Testis (tissue), 3 donors: ENCODE measurements around the gene SGPL1. TPM values are rescaled to one million over a fixed set of nuclear protein-coding genes. Genes with fewer than 3 reads are reported as not detected.
A peak's percentile ranks its signal among the peaks of the same experiment; 100 is the strongest.

Experiments used
- DNase-seq: peaks from one replicate; pipeline ENCODE4 v3.0.0-alpha.2; 2019
- H3K27ac ChIP-seq, 2 donors: fragments of 200-600 bp; sonication (generic); one replicate each; pipeline ENCODE4 v1.5.1; 2019
- H3K27me3 ChIP-seq: fragments of 200-600 bp; sonication (generic); one replicate; pipeline ENCODE4 v1.5.1; 2019
- H3K36me3 ChIP-seq: fragments of 200-600 bp; sonication (generic); one replicate; pipeline ENCODE4 v1.5.1; 2017; ENCODE audit warnings: low read depth; ENCODE audit errors: missing control alignments
- H3K4me1 ChIP-seq: fragments of 200-600 bp; sonication (generic); one replicate; pipeline ENCODE4 v1.5.1; 2019
- H3K4me3 ChIP-seq, 2 donors: fragments of 200-600 bp; sonication (generic); one replicate each; pipeline ENCODE4 v1.5.1; 2017 to 2019
- H3K9me3 ChIP-seq: fragments of 200-600 bp; sonication (generic); one replicate; pipeline ENCODE4 v1.5.1; 2017
- CTCF ChIP-seq, 3 experiments: fragments of 450-650 bp in 2 of 3; fragments of 200-600 bp in 1 of 3; sonication (generic) in 1 of 3; IDR thresholded peaks; one replicate each; pipeline ENCODE4 v1.5.1; 2016 to 2019; ENCODE audit warnings: antibody characterized with exemption in 3 of 3, mild to moderate bottlenecking in 2 of 3, moderate library complexity in 1 of 3
- POLR2A ChIP-seq: fragments of 450-650 bp; IDR thresholded peaks from one replicate; pipeline ENCODE4 v1.6.1; 2017; ENCODE audit warnings: antibody characterized with exemption, mild to moderate bottlenecking, moderate library complexity
- WGBS, 2 donors: methylation state at CpG; one replicate each; pipeline ENCODE4 v1.1.5; 2018; 5-methylcytosine and 5-hydroxymethylcytosine counted together
- intact Hi-C: fragments of 100-400 bp; cut with DNase I; formaldehyde crosslinking; loops from one replicate; pipeline ENCODE4 v1.15.1; 2023; ENCODE audit warnings: low total_unique reads
- polyA plus RNA-seq: library from polyadenylated mRNA; stranded (reverse); fragments of 350-450 nt; fragmentation: Illumina TruSeq; extraction: RNeasy Lipid Tissue Mini Kit (QIAGEN cat#74804); gene quantifications from one replicate; pipeline ENCODE4 v1.2.3, GENCODE V29; 2014; ENCODE audit warnings: low read depth, low replicate concordance; ENCODE audit not compliant: insufficient read depth
- total RNA-seq, 2 donors: library from RNA; depleted of rRNA; stranded (reverse); fragments of >200 nt; gene quantifications; one replicate each; pipeline ENCODE4 v1.2.3, GENCODE V29; 2016

SGPL1 gene
- total and polyA plus RNA-seq, 3 donors from 2014 or later: 38.5 to 70.1 (median 64.2) TPM

GRCh38 chr10:70827086-70827757 lies 11.5 kb downstream of the SGPL1 start:
- DNase-seq: no peak
- 83 to 84% methylated on average over 2 of the region's 2 CpGs for WGBS, 2 donors
- Histone ChIP-seq H3K27me3 (no peaks in the 10 kb centered on the region), H3K4me3 (no peak overlapping the region), H3K36me3 (no peaks in the 10 kb centered on the region), H3K9me3 (no peaks in the 10 kb centered on the region), H3K4me1 (peaks cover 9% of the 10 kb centered on the region), H3K27ac (no peak overlapping the region)
- TF ChIP-seq CTCF (IDR thresholded peaks at IDR 0.05) (no peak), POLR2A (no peak)
- intact Hi-C loops: no loop called here

GRCh38 chr10:70828923-70829322 lies 13.2 kb downstream of the SGPL1 start:
- peaks cover 24% of the 10 kb centered on the region for H3K4me1 ChIP-seq
- 88 to 92% methylated on average over 4 of the region's 4 CpGs for WGBS, 2 donors
- DNase-seq: no peak
- H3K36me3 ChIP-seq: no peaks in the 10 kb centered on the region
- no peak overlapping the region for H3K4me3 ChIP-seq
- no peaks in the 10 kb centered on the region for H3K27me3 ChIP-seq
- no peaks in the 10 kb centered on the region for H3K9me3 ChIP-seq
- peak overlapping the region in 1 of 2 donors; percentile 33 for H3K27ac ChIP-seq
- TF ChIP-seq CTCF (IDR thresholded peaks at IDR 0.05) (no peak), POLR2A (no peak)
- intact Hi-C loops: no loop called here

GRCh38 chr10:70829543-70829942 lies 13.8 kb downstream of the SGPL1 start:
- DNase-seq: no peak
- intact Hi-C loops: no loop called here
- H3K27me3 ChIP-seq: no peaks in the 10 kb centered on the region
- TF ChIP-seq POLR2A (no peak), CTCF (IDR thresholded peaks at IDR 0.05) (no peak)
- no peaks in the 10 kb centered on the region for H3K36me3 ChIP-seq
- H3K9me3 ChIP-seq: no peaks in the 10 kb centered on the region
- H3K4me1 ChIP-seq: peaks cover 24% of the 10 kb centered on the region
- peak overlapping the region in 1 of 2 donors; percentile 11 for H3K27ac ChIP-seq
- no peak overlapping the region for H3K4me3 ChIP-seq
- 41 to 59% methylated on average over 5 of the region's 5 CpGs for WGBS, 2 donors

- H3K4me1 ChIP-seq: peaks cover 24% of the 10 kb centered on the region
- WGBS, 2 donors: 53 to 54% methylated on average over 3 of the region's 3 CpGs
- H3K9me3 ChIP-seq: no peaks in the 10 kb centered on the region
- peak overlapping the region in 1 of 2 donors; percentile 11 for H3K27ac ChIP-seq
- TF ChIP-seq CTCF (IDR thresholded peaks at IDR 0.05) (no peak), POLR2A (no peak)
- no peak for DNase-seq
- no peak overlapping the region for H3K4me3 ChIP-seq
- H3K36me3 ChIP-seq: no peaks in the 10 kb centered on the region
- intact Hi-C loops: no loop called here
- no peaks in the 10 kb centered on the region for H3K27me3 ChIP-seq
Observed at GRCh38 chr10:70830164-70830563, 14.4 kb downstream of the SGPL1 start.

- H3K36me3 ChIP-seq: no peaks in the 10 kb centered on the region
- peaks cover 24% of the 10 kb centered on the region for H3K4me1 ChIP-seq
- TF ChIP-seq CTCF (IDR thresholded peaks at IDR 0.05) (no peak), POLR2A (no peak)
- no peak overlapping the region for H3K4me3 ChIP-seq
- WGBS, 2 donors: 50 to 53% methylated on average over 3 of the region's 3 CpGs
- no peaks in the 10 kb centered on the region for H3K9me3 ChIP-seq
- intact Hi-C loops: no loop called here
- no peak for DNase-seq
- H3K27me3 ChIP-seq: no peaks in the 10 kb centered on the region
- H3K27ac ChIP-seq: peak overlapping the region in 1 of 2 donors; percentile 17
Observed at GRCh38 chr10:70832221-70832620, 16.5 kb downstream of the SGPL1 start.
